HEK293 (cell line): ENCODE data around the gene THBS1.

Experiments used
- CTCF ChIA-PET: fragments of 350-600 bp; formaldehyde crosslinking; extraction: SDS; loops from one replicate; lab custom pipeline; 2021; ENCODE audit warnings: antibody characterized with exemption; lab: Yijun Ruan, JAX
- POLR2A ChIA-PET: fragments of 300-600 bp; formaldehyde crosslinking; extraction: SDS; loops from one replicate; lab custom pipeline; 2020; ENCODE audit warnings: antibody characterized with exemption, inconsistent platforms; lab: Yijun Ruan, JAX
- H3K27ac ChIP-seq: fragments of 200-500 bp; sonication (Bioruptor generic); 2 replicates; pipeline ENCODE4 v1.5.1; 2014; ENCODE audit warnings: low read depth, low read length, control low read depth, inconsistent platforms; ENCODE audit errors: extremely low read depth
- H3K36me3 ChIP-seq, 2 experiments: fragments of 200-500 bp in 1 of 2; sonication (Bioruptor generic) in 1 of 2; 1 replicate in 1 of 2; 2 replicates in 1 of 2; pipeline ENCODE4 v1.5.1; 2014 to 2017; ENCODE audit warnings: inconsistent platforms in 2 of 2, low read length in 2 of 2; ENCODE audit not compliant: control insufficient read depth in 2 of 2, insufficient read depth in 1 of 2
- H3K4me1 ChIP-seq: fragments of 200-500 bp; sonication (Bioruptor generic); 2 replicates; pipeline ENCODE4 v1.5.1; 2014; ENCODE audit warnings: mild to moderate bottlenecking, low read length, inconsistent platforms; ENCODE audit not compliant: control insufficient read depth, insufficient read depth
- H3K4me3 ChIP-seq: 2 replicates; pipeline ENCODE4 v1.5.1; 2011; ENCODE audit warnings: low read depth, mild to moderate bottlenecking, control low read depth, low read length, moderate library complexity
- H3K9me3 ChIP-seq: fragments of 200-500 bp; sonication (Bioruptor generic); 2 replicates; pipeline ENCODE4 v1.5.1; 2014; ENCODE audit warnings: low read depth, low read length, inconsistent platforms; ENCODE audit not compliant: control insufficient read depth, insufficient read depth
- HOXC10 ChIP-seq: sonication (generic); formaldehyde crosslinking; IDR thresholded peaks from 2 replicates; pipeline ENCODE4 v1.8.1; 2023; ENCODE audit warnings: mild to moderate bottlenecking, missing genetic modification reagents
- INSM2 ChIP-seq: fragments of 450-650 bp; formaldehyde crosslinking; IDR thresholded peaks from 2 replicates; pipeline ENCODE4 v1.5.1; 2016; ENCODE audit warnings: missing biosample characterization, missing genetic modification characterization
- KLF16 ChIP-seq: fragments of 450-650 bp; formaldehyde crosslinking; IDR thresholded peaks from 2 replicates; pipeline ENCODE4 v1.5.1; 2017; ENCODE audit warnings: missing biosample characterization, missing genetic modification characterization
- PRDM1 ChIP-seq: fragments of 450-650 bp; formaldehyde crosslinking; IDR thresholded peaks from 2 replicates; pipeline ENCODE4; 2016; ENCODE audit warnings: missing biosample characterization, missing genetic modification characterization
- PRDM6 ChIP-seq: fragments of 450-650 bp; formaldehyde crosslinking; IDR thresholded peaks from 2 replicates; pipeline ENCODE4 v1.5.1; 2017; ENCODE audit warnings: missing biosample characterization, missing genetic modification characterization
- SALL2 ChIP-seq: fragments of 450-650 bp; formaldehyde crosslinking; IDR thresholded peaks from 2 replicates; pipeline ENCODE4 v1.5.0; 2017; ENCODE audit warnings: missing biosample characterization, mild to moderate bottlenecking, missing genetic modification characterization, borderline replicate concordance
- SP3 ChIP-seq: fragments of 450-650 bp; formaldehyde crosslinking; IDR thresholded peaks from 2 replicates; pipeline ENCODE4 v1.5.1; 2016; ENCODE audit warnings: missing biosample characterization, missing genetic modification characterization
- ZBTB10 ChIP-seq: fragments of 450-650 bp; formaldehyde crosslinking; IDR thresholded peaks from 2 replicates; pipeline ENCODE4 v1.5.1; 2016; ENCODE audit warnings: missing biosample characterization, missing genetic modification characterization
- ZBTB17 ChIP-seq: fragments of 450-650 bp; formaldehyde crosslinking; IDR thresholded peaks from 2 replicates; pipeline ENCODE4 v1.5.1; 2016; ENCODE audit warnings: missing biosample characterization, missing genetic modification characterization
- ZBTB26 ChIP-seq: fragments of 450-650 bp; formaldehyde crosslinking; optimal IDR thresholded peaks from 2 replicates; pipeline ENCODE3; 2016; ENCODE audit warnings: missing biosample characterization, mild to moderate bottlenecking, missing genetic modification characterization
- ZBTB7A ChIP-seq: fragments of 450-650 bp; formaldehyde crosslinking; IDR thresholded peaks from 2 replicates; pipeline ENCODE4 v1.5.1; 2016; ENCODE audit warnings: low read depth, missing biosample characterization, missing genetic modification characterization
- ZBTB8A ChIP-seq: fragments of 450-650 bp; formaldehyde crosslinking; IDR thresholded peaks from 2 replicates; pipeline ENCODE4 v1.5.1; 2016; ENCODE audit warnings: missing biosample characterization, missing genetic modification characterization
- ZFHX2 ChIP-seq: fragments of 450-650 bp; formaldehyde crosslinking; conservative IDR thresholded peaks from 2 replicates; pipeline ENCODE4 v1.5.1; 2016; ENCODE audit warnings: missing biosample characterization, missing genetic modification characterization
- ZNF133 ChIP-seq: fragments of 450-650 bp; formaldehyde crosslinking; IDR thresholded peaks from 2 replicates; pipeline ENCODE4 v1.5.1; 2016; ENCODE audit warnings: missing biosample characterization, missing genetic modification characterization
- ZNF169 ChIP-seq: fragments of 450-650 bp; formaldehyde crosslinking; IDR thresholded peaks from 2 replicates; pipeline ENCODE4 v1.5.1; 2016; ENCODE audit warnings: missing biosample characterization, missing genetic modification characterization
- ZNF335 ChIP-seq: fragments of 450-650 bp; formaldehyde crosslinking; conservative IDR thresholded peaks from 2 replicates; pipeline ENCODE4 v1.5.1; 2016; ENCODE audit warnings: missing biosample characterization, missing genetic modification characterization
- ZNF341 ChIP-seq: fragments of 450-650 bp; formaldehyde crosslinking; IDR thresholded peaks from 2 replicates; pipeline ENCODE4; 2016; ENCODE audit warnings: low read depth, missing biosample characterization, missing genetic modification characterization
- ZNF518A ChIP-seq: fragments of 450-650 bp; formaldehyde crosslinking; conservative IDR thresholded peaks from 2 replicates; pipeline ENCODE4 v1.5.1; 2016; ENCODE audit warnings: low read depth, missing biosample characterization, missing genetic modification characterization
- ZNF580 ChIP-seq: fragments of 450-650 bp; formaldehyde crosslinking; IDR thresholded peaks from 2 replicates; pipeline ENCODE4 v1.5.1; 2016; ENCODE audit warnings: missing biosample characterization, missing genetic modification characterization
- ZNF660 ChIP-seq: fragments of 450-650 bp; IDR thresholded peaks from 2 replicates; pipeline ENCODE4 v1.5.1; 2018; ENCODE audit warnings: missing biosample characterization, mild to moderate bottlenecking, missing genetic modification characterization
- ZNF701 ChIP-seq: fragments of 450-650 bp; formaldehyde crosslinking; IDR thresholded peaks from 2 replicates; pipeline ENCODE4 v1.5.1; 2016; ENCODE audit warnings: missing biosample characterization, missing genetic modification characterization
- ZNF76 ChIP-seq: fragments of 450-650 bp; formaldehyde crosslinking; IDR thresholded peaks from 2 replicates; pipeline ENCODE4; 2016; ENCODE audit warnings: low read depth, missing biosample characterization, missing genetic modification characterization, borderline replicate concordance

The THBS1 gene

GRCh38 chr15:39580485-39581241, at the start of gene THBS1:
THBS1 (plus strand) TSS chr15:39581079; CDS start chr15:39581858, 779 bp downstream.
- H3K27ac ChIP-seq: peak within 1 kb of the TSS; percentile 59; the same call in 1 of the 2 replicates
- H3K9me3 ChIP-seq: no peaks in the 10 kb centered on the region
- peak within 1 kb of the TSS; percentile 53 for H3K4me3 ChIP-seq
- CTCF ChIA-PET: interaction anchor here (0.5 to 2.3 kb wide), 17 partner anchors 50 to 1160 kb away, joined by 3 to 21 read pairs (median 4); no protein-coding TSS in a partner anchor
- H3K36me3 ChIP-seq: no peaks in the 10 kb centered on the region
- POLR2A ChIA-PET: interaction anchor here (0.6 to 3.6 kb wide), 12 partner anchors 11 to 680 kb away, joined by 3 to 18 read pairs (median 4); no protein-coding TSS in a partner anchor
- H3K4me1 ChIP-seq: no peaks in the 10 kb centered on the region
- TF ChIP-seq SALL2 (tag by site-specific recombination) (no peak), ZBTB8A (tag by site-specific recombination) (peak; percentile 43; the same call in 1 of the 2 replicates), ZNF518A (tag by site-specific recombination) (no peak), ZNF76 (tag by site-specific recombination) (peak; percentile 42; the same call in 1 of the 2 replicates), INSM2 (0 out of 2 replicates have a peak, but pooled peaks have one; percentile 37), ZBTB17 (tag by site-specific recombination) (peak; percentile 78), ZNF169 (tag by site-specific recombination) (no peak), ZFHX2 (tag by site-specific recombination) (peak; percentile 63; the same call in 1 of the 2 replicates), HOXC10 (CRISPR knock-in tag) (no peak), KLF16 (tag by site-specific recombination) (0 out of 2 replicates have a peak, but pooled peaks have one; percentile 9), ZBTB26 (tag by site-specific recombination) (peak; percentile 81), ZBTB10 (tag by site-specific recombination) (peak; percentile 29; the same call in 1 of the 2 replicates), PRDM1 (peak; percentile 53), ZNF341 (tag by site-specific recombination) (peak; percentile 70), PRDM6 (tag by site-specific recombination) (no peak), ZNF580 (tag by site-specific recombination) (no peak), ZNF660 (tag by site-specific recombination) (no peak), ZBTB7A (no peak), ZNF133 (tag by site-specific recombination) (no peak), ZNF701 (no peak), ZNF335 (tag by site-specific recombination) (peak; percentile 87), SP3 (tag by site-specific recombination) (0 out of 2 replicates have a peak, but pooled peaks have one; percentile 42)
